Stimulated activated CD8-positive, alpha-beta memory T cell treated with anti-CD3 and anti-CD28 coated beads, Interleukin-4, amount 100 ng/mL, for 1 hour (primary cell): Measurements from ENCODE around the gene STK17A.

Source experiments
- DNase-seq, 2 donors: peaks; one replicate each; pipeline ENCODE4 v3.0.0-alpha.2; 2020; ENCODE audit warnings: low read depth in 2 of 2, low spot score in 1 of 2

STK17A gene

DNA sequence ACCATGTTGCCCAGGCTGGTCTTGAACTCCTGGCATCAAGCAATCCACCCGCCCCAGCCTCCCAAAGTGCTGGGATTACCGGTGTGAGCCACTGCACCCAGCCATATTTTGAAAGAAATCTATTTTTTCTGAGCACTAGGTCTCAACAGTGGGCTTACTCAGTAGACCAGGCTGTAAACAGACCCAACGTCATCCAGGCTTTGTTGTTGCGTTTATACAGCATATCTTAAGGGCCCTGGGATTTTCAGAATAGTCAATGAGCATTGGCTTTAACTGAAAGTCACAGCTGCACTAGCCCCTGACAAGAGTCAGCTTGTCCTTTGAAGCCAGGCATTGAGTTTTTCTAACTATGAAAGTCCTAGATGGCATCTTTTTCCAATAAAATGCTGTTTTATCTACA, 49.8 kb downstream of the STK17A start:
- DNase-seq: no peak

- no peak for DNase-seq
Observed at GRCh38 chr7:43634384-43634783, 51.5 kb downstream of the STK17A start.

GRCh38 chr7:43636093-43636492, 53.2 kb downstream of the STK17A start:
- DNase-seq: no peak

- no peak for DNase-seq
Observed at GRCh38 chr7:43637114-43637806, 54.4 kb downstream of the STK17A start.

DNA sequence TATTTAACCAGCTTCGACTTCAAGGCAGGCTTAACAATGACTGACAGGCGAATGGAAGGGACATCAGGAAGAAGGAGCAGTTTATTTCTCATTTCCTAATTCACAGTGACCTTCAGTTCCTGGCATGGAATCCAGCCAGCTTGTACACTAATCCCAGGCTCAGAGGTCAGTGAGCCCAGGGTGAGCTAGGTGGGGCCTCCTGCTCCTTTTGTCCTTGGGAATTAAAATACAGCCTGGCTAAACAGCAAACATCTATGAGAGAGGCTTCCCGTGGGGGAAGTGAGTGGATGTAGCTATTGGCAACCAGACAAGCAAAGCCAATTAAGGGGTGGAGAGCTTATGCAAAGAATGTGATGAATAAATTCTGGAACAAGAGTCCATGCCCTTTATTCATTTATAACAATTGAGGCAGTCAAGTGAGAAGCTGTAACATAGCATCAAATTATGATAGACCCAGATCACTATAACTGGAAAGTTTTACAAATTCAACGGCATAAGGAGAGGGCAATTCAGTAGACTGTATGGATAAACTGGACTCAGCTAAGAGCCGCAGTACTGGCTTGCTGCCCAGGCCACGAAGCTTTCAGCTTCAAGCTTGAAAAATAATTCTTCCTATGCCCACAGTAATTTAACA, 57.1 kb downstream of the STK17A start:
- DNase-seq: no peak

GRCh38 chr7:43640679-43641078, 57.8 kb downstream of the STK17A start:
- no peak for DNase-seq

- no peak for DNase-seq
Observed at GRCh38 chr7:43642897-43643630, 60.2 kb downstream of the STK17A start.

- DNase-seq: no peak
Observed at GRCh38 chr7:43643846-43644245, 60.9 kb downstream of the STK17A start.

DNA sequence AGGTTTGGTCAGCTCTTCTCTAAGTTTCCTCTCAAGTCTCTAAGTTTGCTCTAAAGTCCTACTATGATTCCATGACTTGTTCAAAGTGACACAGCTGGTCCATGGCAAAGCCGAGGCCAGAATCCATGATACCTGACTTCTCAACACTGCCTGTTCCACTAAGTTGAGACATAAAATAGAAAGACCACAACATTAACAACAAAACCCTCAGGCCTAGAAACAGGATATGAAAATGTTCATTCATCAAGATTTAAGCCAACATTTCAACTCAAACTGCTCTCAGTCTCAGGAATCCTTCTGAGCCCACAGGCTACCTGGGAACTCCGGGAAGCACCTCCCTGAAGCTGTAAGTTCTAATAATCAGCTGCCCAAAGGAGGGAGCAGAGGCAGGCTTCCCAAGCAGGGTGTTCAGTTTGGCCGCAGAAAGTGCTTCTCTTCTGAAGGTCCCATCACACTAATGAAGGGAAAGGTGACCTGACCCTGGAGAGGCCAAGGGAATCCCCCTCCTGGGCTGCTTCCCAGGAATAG, 62.9 kb downstream of the STK17A start:
- no peak for DNase-seq

- DNase-seq: no peak
Observed at GRCh38 chr7:43646603-43647338, 63.9 kb downstream of the STK17A start.

DNA sequence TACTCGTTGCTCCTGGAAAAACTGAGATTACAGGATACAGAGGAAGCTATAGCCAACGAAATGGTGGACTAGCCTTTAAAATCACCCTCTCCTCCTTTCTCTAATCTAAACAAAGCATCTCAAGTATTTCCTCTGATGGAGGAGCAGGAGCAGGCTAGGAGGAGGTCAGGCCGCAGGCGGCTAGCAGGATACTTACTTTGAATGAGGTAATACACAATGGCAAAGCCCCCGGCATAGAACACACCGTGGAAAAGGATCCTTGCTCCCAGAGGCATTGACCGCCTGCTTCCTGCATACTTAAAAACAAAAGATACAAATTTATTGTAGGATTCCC, 64.4 kb downstream of the STK17A start:
- no peak for DNase-seq

DNA sequence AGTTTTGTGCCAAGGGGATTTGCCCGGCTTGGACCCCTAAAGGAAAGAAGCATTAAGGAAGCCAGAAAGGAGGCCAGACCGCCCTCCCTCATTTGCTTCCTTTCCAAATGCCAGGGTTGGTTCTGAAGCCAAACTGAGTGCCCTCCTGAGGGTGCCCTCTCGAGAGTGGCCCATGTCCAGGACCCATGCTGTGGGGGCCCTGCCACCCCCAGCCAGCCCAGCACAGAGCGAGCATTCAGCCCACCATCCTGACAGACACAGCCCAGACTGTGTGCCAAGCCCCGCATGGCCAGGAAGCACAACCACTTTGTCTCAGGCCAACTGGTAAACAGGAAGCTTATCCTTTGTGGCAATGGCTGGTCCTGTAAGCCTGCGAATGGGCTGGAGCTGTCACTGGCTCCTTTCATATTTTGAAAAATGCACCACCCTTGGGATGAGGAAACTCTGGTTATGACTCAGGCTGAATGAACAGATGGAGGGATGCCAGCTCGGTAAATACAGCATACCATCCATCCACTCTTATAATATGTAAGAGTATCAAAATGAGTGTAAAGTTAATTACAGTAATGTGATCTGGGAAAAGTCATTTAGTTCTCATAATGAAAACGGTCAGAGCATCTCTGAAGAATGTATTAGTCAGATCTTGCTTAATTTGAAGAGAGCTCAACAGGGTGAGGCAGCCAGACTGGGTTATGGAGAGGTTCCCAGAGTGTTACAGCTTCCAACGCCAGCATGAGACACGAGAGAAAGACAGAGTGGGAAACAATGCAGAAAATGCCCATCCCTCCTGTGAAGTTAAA, 65.0 kb downstream of the STK17A start:
- no peak for DNase-seq

GRCh38 chr7:43648473-43649406, 65.8 kb downstream of the STK17A start:
- DNase-seq: peak in 1 of 2 donors; percentile 51

- DNase-seq: peak in 1 of 2 donors; percentile 37
Observed at GRCh38 chr7:43649755-43650274, 66.9 kb downstream of the STK17A start.

DNA sequence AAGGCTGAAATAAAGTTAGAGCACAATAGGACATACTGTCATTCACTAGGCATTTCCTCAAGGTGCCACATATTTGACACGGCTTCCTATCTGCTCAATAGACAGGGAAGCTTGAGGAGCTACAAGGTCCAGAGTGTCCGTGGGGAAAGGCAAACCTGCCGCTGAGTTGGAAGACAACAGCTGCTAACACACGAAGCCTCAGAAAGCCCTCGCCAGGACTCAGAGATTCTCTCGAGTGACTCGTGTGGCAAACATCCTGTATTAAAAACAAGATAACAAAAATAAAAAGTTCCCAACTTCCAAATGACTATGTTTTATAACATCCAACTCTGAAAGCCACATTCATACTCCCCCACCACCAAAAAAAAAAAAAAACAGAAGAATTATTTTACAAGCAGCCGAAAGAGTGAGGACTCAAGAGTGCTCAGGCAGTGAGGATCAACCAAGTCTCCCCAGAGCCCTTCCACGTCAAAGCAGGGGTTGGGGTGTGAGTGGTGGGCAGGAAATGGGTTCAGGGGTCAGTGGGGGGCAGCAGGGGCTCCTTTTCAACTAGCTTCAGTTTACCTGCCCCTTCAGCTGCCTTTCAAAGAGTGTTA, 67.6 kb downstream of the STK17A start:
- no peak for DNase-seq

DNA sequence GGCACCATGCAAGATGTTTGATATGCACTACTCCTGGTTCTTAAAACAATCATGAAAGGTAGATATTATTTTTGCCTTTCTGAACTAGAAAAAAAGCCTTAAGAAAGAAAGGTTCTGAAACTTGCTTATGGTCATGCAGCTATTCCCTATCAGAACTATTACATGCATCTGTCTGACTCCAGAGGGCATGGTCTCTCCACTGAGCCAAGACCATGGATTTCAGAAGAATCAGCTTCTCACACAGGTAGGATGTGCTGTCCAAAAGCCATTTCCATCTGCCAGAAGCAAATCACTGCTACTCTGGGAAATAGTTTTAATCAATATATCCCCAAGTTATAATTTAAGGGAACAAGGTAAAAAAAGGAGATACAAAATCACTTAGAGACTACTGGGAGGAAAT, 69.5 kb downstream of the STK17A start:
- no peak for DNase-seq

GRCh38 chr7:43653466-43653865, 70.6 kb downstream of the STK17A start:
- DNase-seq: no peak

GRCh38 chr7:43653891-43654504, 71.1 kb downstream of the STK17A start:
- no peak for DNase-seq

DNA sequence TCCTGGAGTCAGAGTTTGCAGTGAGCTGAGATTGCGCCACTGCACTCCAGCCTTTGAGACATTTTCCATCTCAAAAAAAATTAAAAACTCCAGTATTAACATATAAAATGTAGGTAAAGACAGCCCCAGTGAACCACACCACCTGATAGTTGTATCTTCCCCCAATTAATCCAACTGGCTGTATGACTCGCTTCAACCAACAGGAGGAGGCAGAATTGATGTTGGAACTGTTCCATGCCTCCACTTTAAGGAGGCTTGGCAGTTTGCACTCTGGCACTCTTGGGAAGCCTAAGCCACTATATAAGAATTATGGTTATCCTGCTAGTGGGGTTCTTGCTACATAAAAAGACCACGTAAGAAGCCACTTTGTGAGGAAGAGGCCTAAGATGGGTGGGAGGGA, 72.7 kb downstream of the STK17A start:
- DNase-seq: no peak
